ENCODE results near the gene RMND5A. TPM values are rescaled to one million over a fixed set of nuclear protein-coding genes. Genes with fewer than 3 reads are reported as not detected.
"Not testable (repeated sequence)": the region's sequence is repeated elsewhere in the genome, so short reads cannot be mapped to it uniquely, and the experiment has no call there.

The RMND5A gene
- 10 to 100 TPM; 35.0 to 44.3 TPM for total RNA-seq

- DNase-seq (peak; percentile 95), ATAC-seq (peak; percentile 94)
- H3K9me3 Mint-ChIP-seq (ENCODE audit: low read depth); H3K36me3 Mint-ChIP-seq (ENCODE audit: low read depth); POLR2A ChIA-PET; H3K27me3 Mint-ChIP-seq; intact Hi-C loops (cut with DNase I, micrococcal nuclease); CTCF ChIA-PET; H3K4me1 Mint-ChIP-seq: not testable (repeated sequence)
- H3K27ac Mint-ChIP-seq: peak within 1 kb of the TSS; percentile 78
- H3K4me3 Mint-ChIP-seq: peak within 1 kb of the TSS; percentile 76
These were observed at the start of gene RMND5A for GRCh38 chr2:86719637-86720539. Gene RMND5A, plus strand, starts transcription at chr2:86720291. Its CDS starts 377 bp downstream, at chr2:86720668.

- ATAC-seq (no peak), DNase-seq (no peak)
- Mint-ChIP-seq H3K36me3 (ENCODE audit: low read depth) (no peaks in the 10 kb centered on the region), H3K4me1 (no peaks in the 10 kb centered on the region), H3K4me3 (no peak overlapping the region), H3K27me3 (no peaks in the 10 kb centered on the region), H3K9me3 (ENCODE audit: low read depth) (no peaks in the 10 kb centered on the region), H3K27ac (no peak overlapping the region)
- intact Hi-C loops (cut with DNase I, micrococcal nuclease): no loop called here
- ChIA-PET CTCF (no interaction called here), POLR2A (no interaction called here)
These were observed 48.6 kb upstream of the RMND5A start for GRCh38 chr2:86671337-86671981.

- DNase-seq (no peak), ATAC-seq (no peak)
- no peaks in the 10 kb centered on the region for H3K27me3 Mint-ChIP-seq
- H3K4me3 Mint-ChIP-seq: no peak overlapping the region
- no peaks in the 10 kb centered on the region for H3K9me3 Mint-ChIP-seq (ENCODE audit: low read depth)
- H3K36me3 Mint-ChIP-seq (ENCODE audit: low read depth): no peaks in the 10 kb centered on the region
- no peak overlapping the region for H3K27ac Mint-ChIP-seq
- ChIA-PET CTCF (no interaction called here), POLR2A (no interaction called here)
- intact Hi-C loops (cut with DNase I, micrococcal nuclease): no loop called here
- no peaks in the 10 kb centered on the region for H3K4me1 Mint-ChIP-seq
These were observed 48.0 kb upstream of the RMND5A start for GRCh38 chr2:86672027-86672545.

- H3K9me3 Mint-ChIP-seq (ENCODE audit: low read depth): no peaks in the 10 kb centered on the region
- no peaks in the 10 kb centered on the region for H3K27me3 Mint-ChIP-seq
- DNase-seq: no peak
- intact Hi-C loops (cut with DNase I, micrococcal nuclease): no loop called here
- no peaks in the 10 kb centered on the region for H3K4me1 Mint-ChIP-seq
- ATAC-seq: no peak
- ChIA-PET CTCF (no interaction called here), POLR2A (no interaction called here)
- no peak overlapping the region for H3K27ac Mint-ChIP-seq
- H3K36me3 Mint-ChIP-seq (ENCODE audit: low read depth): no peaks in the 10 kb centered on the region
- H3K4me3 Mint-ChIP-seq: no peak overlapping the region
These were observed 47.1 kb upstream of the RMND5A start for GRCh38 chr2:86673011-86673410.

GRCh38 chr2:86673986-86674670 is 46.0 kb upstream of the RMND5A start:
- Mint-ChIP-seq H3K4me1 (no peaks in the 10 kb centered on the region), H3K9me3 (ENCODE audit: low read depth) (no peaks in the 10 kb centered on the region), H3K36me3 (ENCODE audit: low read depth) (no peaks in the 10 kb centered on the region), H3K4me3 (no peak overlapping the region), H3K27ac (no peak overlapping the region), H3K27me3 (no peaks in the 10 kb centered on the region)
- CTCF ChIA-PET: interaction anchor here (1.1 kb wide), 1 partner anchor 29 kb away, joined by 3 read pairs; no protein-coding TSS in a partner anchor
- DNase-seq: no peak
- intact Hi-C loops (cut with DNase I, micrococcal nuclease): no loop called here
- ATAC-seq: no peak
- POLR2A ChIA-PET: no interaction called here

- Mint-ChIP-seq H3K9me3 (ENCODE audit: low read depth) (no peaks in the 10 kb centered on the region), H3K4me1 (no peaks in the 10 kb centered on the region), H3K27ac (no peak overlapping the region), H3K27me3 (no peaks in the 10 kb centered on the region), H3K4me3 (no peak overlapping the region), H3K36me3 (ENCODE audit: low read depth) (no peaks in the 10 kb centered on the region)
- intact Hi-C loops (cut with DNase I, micrococcal nuclease): no loop called here
- ATAC-seq (no peak), DNase-seq (no peak)
- POLR2A ChIA-PET: no interaction called here
- CTCF ChIA-PET: interaction anchor here (1.1 kb wide), 1 partner anchor 30 kb away, joined by 3 read pairs; no protein-coding TSS in a partner anchor
These were observed 45.0 kb upstream of the RMND5A start for GRCh38 chr2:86675104-86675503.

- POLR2A ChIA-PET: no interaction called here
These were observed 44.5 kb upstream of the RMND5A start for GRCh38 chr2:86675511-86676015.

GRCh38 chr2:86677816-86678215 is 42.3 kb upstream of the RMND5A start:
- H3K27me3 Mint-ChIP-seq: no peaks in the 10 kb centered on the region
- intact Hi-C loops (cut with DNase I, micrococcal nuclease): no loop called here
- ATAC-seq (no peak), DNase-seq (no peak)
- no peak overlapping the region for H3K27ac Mint-ChIP-seq
- H3K4me1 Mint-ChIP-seq: peaks cover 3% of the 10 kb centered on the region
- H3K4me3 Mint-ChIP-seq: no peak overlapping the region
- H3K9me3 Mint-ChIP-seq (ENCODE audit: low read depth): no peaks in the 10 kb centered on the region
- CTCF ChIA-PET: no interaction called here
- no peaks in the 10 kb centered on the region for H3K36me3 Mint-ChIP-seq (ENCODE audit: low read depth)
- POLR2A ChIA-PET: no interaction called here

More at GRCh38 chr2:86675511-86676015, 44.5 kb upstream of the RMND5A start:
- H3K9me3 Mint-ChIP-seq (ENCODE audit: low read depth): no peaks in the 10 kb centered on the region
- CTCF ChIA-PET: no interaction called here
- intact Hi-C loops (cut with DNase I, micrococcal nuclease): no loop called here
- no peaks in the 10 kb centered on the region for H3K36me3 Mint-ChIP-seq (ENCODE audit: low read depth)
- H3K4me3 Mint-ChIP-seq: no peak overlapping the region
- DNase-seq (no peak), ATAC-seq (no peak)
- no peaks in the 10 kb centered on the region for H3K4me1 Mint-ChIP-seq
- H3K27ac Mint-ChIP-seq: no peak overlapping the region
- no peaks in the 10 kb centered on the region for H3K27me3 Mint-ChIP-seq

GRCh38 chr2:86679036-86679435 is 41.1 kb upstream of the RMND5A start:
- DNase-seq: no peak
- H3K9me3 Mint-ChIP-seq (ENCODE audit: low read depth): no peaks in the 10 kb centered on the region
- H3K27me3 Mint-ChIP-seq: no peaks in the 10 kb centered on the region

GRCh38 chr2:86685351-86685750 is 34.7 kb upstream of the RMND5A start:
- Mint-ChIP-seq H3K27me3 (no peaks in the 10 kb centered on the region), H3K36me3 (ENCODE audit: low read depth) (no peaks in the 10 kb centered on the region), H3K9me3 (ENCODE audit: low read depth) (no peaks in the 10 kb centered on the region), H3K4me3 (no peak overlapping the region), H3K27ac (no peak overlapping the region), H3K4me1 (peaks cover 3% of the 10 kb centered on the region)
- intact Hi-C loops (cut with DNase I, micrococcal nuclease): loop anchor here in 1 of 2 experiments (5.0 kb wide), 1 partner anchor 33 kb away; no protein-coding TSS in a partner anchor
- ChIA-PET POLR2A (no interaction called here), CTCF (no interaction called here)
- no peak for DNase-seq
- no peak for ATAC-seq

More at GRCh38 chr2:86679036-86679435, 41.1 kb upstream of the RMND5A start:
- Mint-ChIP-seq H3K4me1 (peaks cover 3% of the 10 kb centered on the region), H3K27ac (no peak overlapping the region), H3K36me3 (ENCODE audit: low read depth) (no peaks in the 10 kb centered on the region), H3K4me3 (no peak overlapping the region)
- POLR2A ChIA-PET: no interaction called here
- CTCF ChIA-PET: interaction anchor here (0.7 kb wide), 1 partner anchor 113 kb away, joined by 4 read pairs; no protein-coding TSS in a partner anchor
- intact Hi-C loops (cut with DNase I, micrococcal nuclease): no loop called here
- no peak for ATAC-seq

- no peaks in the 10 kb centered on the region for H3K4me1 Mint-ChIP-seq
- ChIA-PET POLR2A (no interaction called here), CTCF (interaction anchor here (0.6 kb wide), 1 partner anchor 121 kb away, joined by 3 read pairs; no protein-coding TSS in a partner anchor)
- H3K27ac Mint-ChIP-seq: no peak overlapping the region
- H3K36me3 Mint-ChIP-seq (ENCODE audit: low read depth): peaks cover 1% of the 10 kb centered on the region
- ATAC-seq (no peak), DNase-seq (no peak)
- intact Hi-C loops (cut with DNase I, micrococcal nuclease): loop anchor here in 1 of 2 experiments (5.0 kb wide), 1 partner anchor 34 kb away; no protein-coding TSS in a partner anchor
- H3K27me3 Mint-ChIP-seq: peaks cover 3% of the 10 kb centered on the region
- H3K4me3 Mint-ChIP-seq: no peak overlapping the region
- no peaks in the 10 kb centered on the region for H3K9me3 Mint-ChIP-seq (ENCODE audit: low read depth)
These were observed 33.6 kb upstream of the RMND5A start for GRCh38 chr2:86686460-86686859.

Data from activated CD4-positive, alpha-beta T cell treated with anti-CD3 and anti-CD28 coated beads for 36 hours (primary cell).